Measurements from ENCODE around the gene CD99.
"Not testable (repeated sequence)": the region's sequence is repeated elsewhere in the genome, so short reads cannot be mapped to it uniquely, and the experiment has no call there.

CD99 gene

GRCh38 chrX:2690856-2691542 lies at the start of gene CD99:
Gene CD99, plus strand, starts transcription at chrX:2691295. Its CDS starts 66 bp downstream, at chrX:2691361.
- peak; percentile 88 for DNase-seq (ENCODE audit: low read depth)

- no peak for DNase-seq (ENCODE audit: low read depth)
Observed at GRCh38 chrX:2642146-2642545, 48.9 kb upstream of the CD99 start.

GRCh38 chrX:2642791-2643190 lies 48.3 kb upstream of the CD99 start:
- no peak for DNase-seq (ENCODE audit: low read depth)

- DNase-seq (ENCODE audit: low read depth): no peak
Observed at GRCh38 chrX:2643880-2644279, 47.2 kb upstream of the CD99 start.

- DNase-seq (ENCODE audit: low read depth): no peak
Observed at GRCh38 chrX:2645563-2645962, 45.5 kb upstream of the CD99 start.

GRCh38 chrX:2647627-2648026 lies 43.5 kb upstream of the CD99 start:
- no peak for DNase-seq (ENCODE audit: low read depth)

GRCh38 chrX:2650037-2650436 lies 41.1 kb upstream of the CD99 start:
- DNase-seq (ENCODE audit: low read depth): no peak

GRCh38 chrX:2650865-2651264 lies 40.2 kb upstream of the CD99 start:
- no peak for DNase-seq (ENCODE audit: low read depth)

GRCh38 chrX:2652106-2652505 lies 39.0 kb upstream of the CD99 start:
- no peak for DNase-seq (ENCODE audit: low read depth)

GRCh38 chrX:2654436-2655340 lies 36.4 kb upstream of the CD99 start:
- DNase-seq (ENCODE audit: low read depth): no peak

GRCh38 chrX:2656257-2656836 lies 34.7 kb upstream of the CD99 start:
- no peak for DNase-seq (ENCODE audit: low read depth)

GRCh38 chrX:2657532-2658113 lies 33.5 kb upstream of the CD99 start:
- DNase-seq (ENCODE audit: low read depth): no peak

- no peak for DNase-seq (ENCODE audit: low read depth)
Observed at GRCh38 chrX:2658585-2659292, 32.4 kb upstream of the CD99 start.

- no peak for DNase-seq (ENCODE audit: low read depth)
Observed at GRCh38 chrX:2662586-2662985, 28.5 kb upstream of the CD99 start.

- DNase-seq (ENCODE audit: low read depth): no peak
Observed at GRCh38 chrX:2664502-2664901, 26.6 kb upstream of the CD99 start.

- no peak for DNase-seq (ENCODE audit: low read depth)
Observed at GRCh38 chrX:2665387-2666304, 25.4 kb upstream of the CD99 start.

GRCh38 chrX:2666491-2666890 lies 24.6 kb upstream of the CD99 start:
- DNase-seq (ENCODE audit: low read depth): no peak

GRCh38 chrX:2670978-2671377 lies 20.1 kb upstream of the CD99 start:
- DNase-seq (ENCODE audit: low read depth): no peak

- no peak for DNase-seq (ENCODE audit: low read depth)
Observed at GRCh38 chrX:2672084-2672483, 19.0 kb upstream of the CD99 start.

- DNase-seq (ENCODE audit: low read depth): no peak
Observed at GRCh38 chrX:2673611-2674010, 17.5 kb upstream of the CD99 start.

GRCh38 chrX:2675657-2676200 lies 15.4 kb upstream of the CD99 start:
- not testable (repeated sequence) for DNase-seq (ENCODE audit: low read depth)
